ENCODE data around the gene RNGTT.
"Not testable (repeated sequence)": the region's sequence is repeated elsewhere in the genome, so short reads cannot be mapped to it uniquely, and the experiment has no call there.

RNGTT gene

DNA sequence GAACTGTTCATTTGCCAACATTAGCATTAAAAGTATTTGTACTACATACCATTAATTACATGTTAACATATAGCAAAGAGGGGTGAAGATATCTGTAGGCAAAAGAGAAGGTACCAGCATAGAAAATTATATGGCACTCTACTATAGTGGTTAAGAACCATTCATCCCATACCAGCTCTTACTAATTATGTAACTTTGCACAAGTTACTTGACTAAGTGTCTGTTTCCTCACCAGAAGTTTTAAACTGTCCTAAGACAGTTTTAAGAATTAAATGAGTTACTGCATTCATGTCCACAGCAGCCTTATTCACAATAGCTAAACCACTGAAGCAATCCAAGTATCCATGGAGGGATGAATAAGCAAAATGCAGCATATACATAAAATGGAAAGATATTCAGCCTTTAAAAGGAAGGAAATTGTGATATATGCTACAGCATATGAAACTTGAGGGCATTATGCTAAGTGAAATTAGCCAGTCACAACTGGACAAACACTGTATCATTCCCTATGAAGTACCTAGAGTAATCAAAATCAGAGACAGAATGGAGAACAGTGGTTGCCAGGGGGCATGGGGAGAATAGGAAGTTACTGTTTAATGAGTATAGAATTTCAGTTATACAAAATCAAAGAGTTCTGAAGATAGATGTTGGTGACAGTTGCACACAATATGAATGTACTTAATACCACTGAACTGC is 98.9 kb downstream of the RNGTT start:
- no peak for DNase-seq (ENCODE audit: low spot score)

DNA sequence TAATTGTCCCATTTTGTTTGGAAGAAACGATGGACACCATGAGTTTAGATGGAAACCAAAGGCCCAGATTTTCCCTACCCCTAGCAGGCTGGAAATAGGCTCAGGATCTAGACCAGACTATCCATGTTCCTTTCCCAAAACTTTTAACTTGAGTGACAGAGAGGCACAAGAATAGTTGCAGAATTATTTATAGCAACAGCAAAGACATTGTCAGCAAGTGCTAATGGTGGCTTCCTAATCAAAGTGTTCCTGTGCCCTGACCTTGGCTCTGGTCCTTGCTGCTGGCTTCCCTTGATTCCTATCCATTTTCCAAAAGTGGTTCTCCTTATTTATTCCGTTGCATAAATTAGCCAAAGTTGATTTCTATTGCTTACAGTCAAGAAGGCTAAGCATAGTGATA is 103.1 kb downstream of the RNGTT start:
- DNase-seq (ENCODE audit: low spot score), result no peak

DNA sequence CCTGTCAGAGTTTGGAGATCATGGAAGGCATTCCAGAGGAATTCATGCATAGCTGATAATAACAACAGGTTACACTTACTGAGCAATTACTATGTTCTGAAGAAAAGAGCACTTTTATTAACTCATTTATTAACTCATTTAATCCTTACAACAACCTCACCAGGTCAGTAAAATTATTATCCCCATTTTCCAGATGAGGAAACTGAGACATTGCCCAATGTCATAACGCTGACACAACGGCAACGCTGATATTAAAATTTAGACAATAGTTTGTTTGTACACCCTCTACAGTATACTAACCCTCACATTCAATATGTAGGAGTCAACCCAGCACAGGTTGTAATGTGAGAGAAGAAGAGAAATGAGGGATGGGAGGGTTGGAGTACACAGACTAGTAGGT is 105.0 kb downstream of the RNGTT start:
- DNase-seq (ENCODE audit: low spot score), result no peak

DNA sequence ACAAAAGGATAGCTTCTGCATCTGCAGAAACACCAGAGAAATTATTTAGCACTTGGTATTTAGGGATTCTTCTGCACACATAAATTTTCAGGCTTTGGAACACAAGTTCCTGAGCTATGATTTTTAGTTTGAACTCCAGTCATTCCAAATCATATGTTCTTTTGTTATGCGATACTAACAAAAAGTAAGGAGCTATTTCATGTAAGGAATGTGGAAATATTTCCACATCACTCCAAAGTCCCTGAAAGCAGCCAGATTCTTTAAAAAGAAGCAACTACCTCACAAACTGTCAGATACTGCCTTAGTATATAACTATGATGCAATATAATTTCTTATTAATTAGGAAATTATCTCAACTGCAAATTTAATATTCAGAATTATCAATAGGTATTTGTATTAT is 106.9 kb downstream of the RNGTT start:
- no peak for DNase-seq (ENCODE audit: low spot score)

DNA sequence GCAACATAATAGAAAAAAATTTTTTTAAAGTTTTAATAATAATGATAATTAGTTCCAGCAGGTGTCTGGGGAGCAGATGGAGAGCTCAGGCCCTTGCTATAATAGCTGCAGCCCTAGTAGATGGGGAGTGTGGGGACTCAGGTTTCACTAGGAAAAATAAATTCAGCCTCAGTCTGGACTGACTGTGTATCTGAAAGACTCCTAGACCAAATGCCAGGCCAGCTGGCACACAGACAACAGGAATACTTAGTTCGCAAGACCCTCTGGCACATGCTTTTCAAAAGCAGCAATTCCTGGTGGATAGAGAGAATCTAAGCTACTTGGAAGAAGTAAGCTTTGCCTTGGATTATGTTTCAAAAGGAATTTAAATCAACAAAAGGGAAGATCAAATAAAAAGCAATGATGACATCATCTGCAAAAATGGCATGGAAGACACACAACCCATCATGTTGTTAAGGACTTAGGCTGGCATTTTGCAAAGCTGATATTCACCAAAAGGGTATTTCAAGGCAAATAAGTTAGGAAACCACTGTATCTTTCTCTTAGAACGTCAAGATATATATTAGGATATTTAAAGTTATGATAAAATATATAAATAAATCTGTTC is 107.8 kb downstream of the RNGTT start:
- no peak for DNase-seq (ENCODE audit: low spot score)

DNA sequence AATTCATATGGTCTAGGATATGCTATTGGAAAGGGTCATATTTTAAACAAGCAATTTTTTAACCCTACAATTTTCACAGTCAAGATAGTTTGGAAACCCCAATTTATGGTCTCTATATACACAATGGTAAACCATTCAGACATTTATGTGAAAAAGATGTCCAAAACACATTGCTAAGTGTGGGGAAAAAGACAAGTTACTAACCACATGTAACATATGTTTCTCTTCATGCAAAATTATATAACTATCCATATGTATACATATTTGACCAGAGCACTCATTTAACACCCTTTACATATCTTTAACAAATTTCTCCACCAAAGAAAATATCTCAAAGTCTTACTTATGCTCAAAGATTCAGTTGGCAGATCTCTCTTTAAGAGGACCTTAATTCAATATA is 110.6 kb downstream of the RNGTT start:
- DNase-seq (ENCODE audit: low spot score), result no peak

DNA sequence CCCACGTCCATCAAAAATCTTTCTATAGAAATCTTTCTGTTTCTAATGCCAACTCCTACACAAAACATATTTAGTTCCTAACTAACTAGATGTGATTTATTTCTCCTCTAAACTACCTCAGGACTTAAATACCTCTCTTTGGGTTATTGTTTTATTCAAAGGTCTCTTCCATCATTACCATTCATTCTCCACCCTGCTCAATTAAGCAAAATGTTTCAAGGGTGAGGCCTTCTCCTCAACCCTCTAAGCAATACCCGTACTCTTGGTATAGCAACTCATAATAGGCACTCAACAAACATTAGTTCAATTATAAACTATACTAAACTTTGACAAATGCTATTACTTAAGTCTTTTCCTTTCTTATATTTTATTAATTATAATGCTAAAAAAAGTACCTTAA is 111.4 kb downstream of the RNGTT start:
- no peak for DNase-seq (ENCODE audit: low spot score)

DNA sequence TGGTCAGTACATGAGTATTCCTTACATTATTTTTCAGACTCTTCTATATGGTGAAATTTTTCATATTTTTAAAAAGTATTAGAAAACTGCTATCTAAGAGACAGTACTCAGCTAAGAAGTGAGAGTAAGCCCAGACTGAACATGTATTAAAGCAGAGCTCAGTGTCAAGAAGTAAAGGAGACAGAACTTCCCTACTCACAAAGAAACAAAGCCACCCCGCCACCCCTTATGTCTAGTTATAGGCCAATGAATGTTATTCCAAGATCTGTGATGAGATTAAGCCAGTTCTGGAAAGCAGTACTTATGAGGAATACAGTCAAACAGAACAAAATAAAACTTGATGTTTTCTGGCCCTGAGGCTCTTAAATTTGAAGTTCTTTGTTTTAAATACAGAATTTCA is 114.5 kb downstream of the RNGTT start:
- no peak for DNase-seq (ENCODE audit: low spot score)

DNA sequence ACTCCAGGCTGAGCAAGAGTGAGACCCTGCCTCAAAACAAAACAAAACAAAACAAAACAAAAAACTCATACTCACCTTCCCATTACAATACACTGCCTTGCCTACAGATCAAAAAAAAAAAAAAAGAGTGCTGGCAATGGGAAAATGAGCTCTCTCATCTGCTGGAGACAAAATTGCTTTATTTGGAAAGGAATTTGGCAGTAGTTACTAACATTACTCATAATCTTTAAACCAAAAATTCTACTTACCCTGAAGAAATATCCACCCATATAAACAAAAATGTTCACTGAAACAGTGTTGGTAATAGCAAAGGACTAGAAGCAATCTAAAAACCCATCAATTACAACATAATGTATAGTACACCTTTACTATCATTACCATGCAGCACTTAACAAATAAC is 120.4 kb downstream of the RNGTT start:
- DNase-seq (ENCODE audit: low spot score), result no peak

DNA sequence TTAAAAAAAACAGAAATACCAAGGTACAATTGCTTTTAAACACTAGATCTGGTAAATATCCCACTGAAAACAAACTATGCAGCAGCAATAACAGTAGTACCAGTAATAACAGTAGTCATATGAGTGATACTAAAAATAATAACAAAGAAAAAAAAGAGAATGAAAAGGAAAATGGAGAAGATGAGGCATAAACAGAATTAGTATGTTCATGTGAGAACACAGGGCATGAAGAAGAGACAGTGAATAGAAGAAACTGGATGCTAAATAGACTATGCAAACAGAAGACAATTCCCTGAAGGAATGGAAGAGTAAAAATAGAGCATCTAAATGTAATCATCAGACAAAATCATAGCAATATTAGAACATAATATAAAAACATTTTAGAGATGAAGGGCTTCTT is 121.1 kb downstream of the RNGTT start:
- DNase-seq (ENCODE audit: low spot score), result no peak

DNA sequence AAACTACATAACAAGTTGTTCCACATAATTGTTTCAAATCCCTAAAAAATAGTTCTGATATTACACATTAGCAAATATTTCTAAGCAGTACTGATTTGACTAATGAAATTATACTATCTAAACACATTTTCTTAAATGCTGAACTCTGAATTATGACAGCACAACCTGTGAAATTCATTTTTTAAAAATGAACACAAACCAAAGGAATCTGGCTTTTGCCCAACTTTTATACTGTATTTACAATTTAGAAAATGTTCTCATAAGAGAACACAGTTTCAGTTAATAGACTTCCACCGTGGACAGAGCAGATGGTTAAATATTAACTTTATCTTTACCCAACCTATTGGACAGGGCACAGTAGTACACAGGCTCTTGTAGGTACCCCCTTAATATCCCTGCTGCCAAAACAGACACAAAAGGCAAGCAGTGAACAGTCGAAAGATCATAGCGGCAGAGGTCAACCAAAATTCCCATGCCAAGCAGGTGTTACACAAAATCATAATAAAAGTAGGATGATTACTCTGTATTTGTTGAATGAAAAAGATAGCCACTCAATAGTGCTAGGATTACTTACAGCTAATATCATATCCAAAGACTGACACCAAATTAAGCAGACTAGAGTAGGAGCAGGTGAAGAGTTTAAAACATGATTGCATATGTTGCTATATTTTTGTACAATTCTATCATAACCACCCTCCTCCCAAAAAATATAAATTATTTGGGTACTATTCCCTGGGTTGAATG is 122.5 kb downstream of the RNGTT start:
- no peak for DNase-seq (ENCODE audit: low spot score)

DNA sequence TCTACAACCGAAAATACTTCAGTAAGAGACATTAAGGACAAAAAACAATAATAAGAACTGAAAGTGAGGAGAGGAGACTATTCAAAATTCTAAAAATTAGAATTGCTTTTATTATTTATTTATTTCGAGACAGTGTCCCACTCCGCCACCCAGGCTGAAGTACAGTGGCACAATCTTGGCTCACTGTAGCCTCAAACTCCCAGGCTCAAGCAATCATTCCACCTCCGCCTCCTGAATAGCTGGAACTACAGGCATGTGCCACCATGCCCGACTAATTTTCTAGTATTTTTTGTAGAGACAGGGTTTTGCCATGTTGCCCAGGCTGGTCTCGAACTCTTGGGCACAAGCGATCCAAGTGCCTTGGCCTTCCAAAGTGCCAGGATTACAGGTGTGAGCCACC is 123.1 kb downstream of the RNGTT start:
- DNase-seq (ENCODE audit: low spot score), result no peak

DNA sequence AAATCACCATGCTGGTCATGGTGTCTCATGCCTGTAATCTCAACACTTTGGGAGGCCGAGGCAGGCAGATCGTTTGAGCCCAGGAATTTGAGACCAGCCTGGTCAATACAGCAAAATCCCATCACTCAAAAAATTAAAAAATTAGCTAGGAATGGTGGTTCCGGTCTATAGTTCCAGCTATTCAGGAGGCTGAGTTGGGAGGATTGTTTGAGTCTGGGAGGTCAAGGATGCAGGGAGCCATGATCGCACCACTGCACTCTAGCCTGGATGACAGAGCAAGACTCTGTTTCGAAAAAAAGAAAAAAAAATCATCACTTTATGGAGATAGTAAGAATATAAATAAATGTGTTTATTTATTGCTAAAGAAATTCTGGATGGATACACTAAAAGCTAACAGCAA is 124.1 kb downstream of the RNGTT start:
- DNase-seq (ENCODE audit: low spot score), result no peak

DNA sequence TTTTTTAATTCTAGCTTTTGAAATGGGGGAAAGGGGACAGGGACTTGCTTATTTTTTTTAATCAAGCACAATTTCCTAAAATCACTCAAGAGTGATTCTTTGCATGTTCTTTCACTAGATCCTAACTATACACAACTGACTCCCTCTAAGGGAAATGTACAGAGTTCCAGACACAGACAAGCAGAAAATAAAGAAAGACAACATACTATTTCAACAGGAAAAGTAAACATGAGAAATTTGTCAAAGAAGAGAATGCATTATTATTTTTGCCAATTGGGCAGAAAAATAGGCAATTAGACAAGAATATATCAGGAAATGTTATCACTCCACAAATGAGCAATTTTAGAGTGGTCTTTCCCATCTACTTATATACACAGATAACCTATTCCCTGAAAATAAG is 128.2 kb downstream of the RNGTT start:
- DNase-seq (ENCODE audit: low spot score), result no peak

DNA sequence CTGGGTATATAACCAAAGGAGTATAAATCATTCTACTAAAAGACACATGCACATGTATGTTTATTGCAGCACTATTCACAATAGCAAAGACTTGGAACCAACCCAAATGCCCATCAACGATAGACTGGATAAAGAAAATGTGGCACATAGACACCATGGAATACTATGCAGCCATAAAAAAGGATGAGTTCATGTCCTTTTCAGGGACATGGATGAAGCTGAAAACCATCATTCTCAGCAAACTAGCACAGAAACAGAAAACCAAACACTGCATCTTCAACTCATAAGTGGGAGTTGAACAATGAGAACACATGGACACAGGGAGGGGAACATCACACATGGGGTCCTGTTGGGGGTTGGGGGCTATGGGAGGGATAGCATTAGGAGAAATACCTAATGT is 130.3 kb downstream of the RNGTT start:
- DNase-seq (ENCODE audit: low spot score), result not testable (repeated sequence)

DNA sequence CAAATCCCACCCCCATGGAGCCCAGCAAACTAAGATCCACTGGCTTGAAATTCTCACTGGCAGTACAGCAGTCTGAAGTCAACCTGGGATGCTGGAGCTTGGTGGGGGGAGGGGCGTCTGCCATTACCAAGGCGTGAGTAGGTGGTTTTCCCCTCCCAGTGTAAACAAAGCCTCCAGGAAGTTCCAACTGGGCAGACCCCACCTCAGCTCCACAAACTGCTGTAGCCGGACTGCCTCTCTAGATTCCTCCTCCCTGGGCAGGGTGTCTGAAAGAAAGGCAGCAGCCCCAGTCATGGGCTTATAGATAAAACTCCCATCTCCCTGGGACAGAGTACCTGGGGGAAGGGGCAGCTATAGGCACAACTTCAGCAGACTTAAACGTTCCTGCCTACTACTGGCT is 135.8 kb downstream of the RNGTT start:
- not testable (repeated sequence) for DNase-seq (ENCODE audit: low spot score)

DNA sequence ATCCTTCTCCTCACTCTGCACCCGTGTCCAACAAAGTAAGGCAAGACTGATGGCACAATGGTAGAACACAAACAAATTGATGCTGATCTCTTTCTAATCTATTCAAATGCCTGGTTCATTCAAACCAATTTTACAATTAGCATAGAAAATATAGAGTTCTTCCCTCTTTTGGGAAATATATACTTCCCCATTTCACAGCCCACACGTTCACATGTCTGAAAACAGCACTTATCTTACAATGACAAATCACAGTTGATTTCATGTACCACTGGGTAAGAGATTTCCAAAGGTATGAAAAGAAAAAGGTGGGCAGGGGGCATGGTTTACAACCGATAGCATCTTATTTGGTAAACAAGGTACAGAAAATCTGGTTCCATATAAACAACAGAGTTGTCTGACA is 137.6 kb downstream of the RNGTT start:
- no peak for DNase-seq (ENCODE audit: low spot score)

DNA sequence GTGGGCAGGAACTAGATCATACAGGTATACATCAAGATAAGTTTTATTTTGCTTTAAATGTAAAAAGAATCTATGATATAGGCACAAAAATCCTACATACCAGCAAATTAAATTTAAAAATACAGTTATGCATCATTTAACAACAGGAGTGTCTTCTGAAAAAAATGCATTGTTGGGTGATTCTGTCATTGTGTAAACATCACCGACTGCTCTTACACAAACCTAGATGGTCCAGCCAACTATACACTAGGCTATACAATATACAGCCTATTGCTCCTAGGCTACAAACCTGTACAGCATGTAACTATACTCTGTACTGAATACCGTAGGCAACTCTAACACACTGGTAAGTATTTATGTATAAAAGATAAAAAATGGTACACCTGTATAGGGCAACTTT is 139.4 kb downstream of the RNGTT start:
- no peak for DNase-seq (ENCODE audit: low spot score)

DNA sequence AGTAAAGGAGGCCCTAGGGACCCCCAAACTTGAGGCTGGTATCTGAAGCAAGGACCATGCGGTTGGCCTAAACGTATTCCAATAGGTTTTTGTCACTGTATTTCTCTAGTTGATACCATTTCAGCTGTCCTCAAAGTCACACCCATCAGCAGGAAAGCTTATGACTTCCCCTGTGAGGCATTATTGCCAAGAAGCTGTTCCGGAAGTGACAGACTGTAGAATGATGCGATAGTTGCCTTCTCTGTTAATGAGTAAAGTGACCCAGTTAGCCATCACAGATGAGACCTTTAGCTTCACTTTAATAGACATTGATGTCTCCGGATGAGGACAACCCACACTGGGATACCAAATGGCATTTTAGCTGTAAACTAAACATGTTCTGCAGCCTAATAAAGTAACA is 147.9 kb downstream of the RNGTT start:
- DNase-seq (ENCODE audit: low spot score), result no peak

DNA sequence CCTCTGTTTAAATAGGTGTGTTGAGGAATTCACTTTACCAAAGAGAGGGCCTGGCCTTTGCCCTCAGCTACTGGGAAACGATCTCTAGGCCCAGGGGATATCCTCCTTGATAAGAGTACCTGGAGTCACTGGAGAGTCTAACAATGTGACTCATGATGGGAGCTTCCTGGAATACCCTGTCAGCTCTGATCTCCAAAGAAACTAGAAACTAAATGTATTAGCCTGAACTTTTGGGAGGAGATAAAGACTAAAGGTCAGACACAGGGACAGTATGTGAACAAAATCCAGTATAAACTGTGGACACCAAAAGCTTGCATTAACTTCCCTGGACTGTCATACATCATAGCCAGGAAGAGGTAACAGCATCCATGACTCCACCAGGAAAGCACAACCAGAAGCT is 148.5 kb downstream of the RNGTT start:
- DNase-seq (ENCODE audit: low spot score), result no peak

DNA sequence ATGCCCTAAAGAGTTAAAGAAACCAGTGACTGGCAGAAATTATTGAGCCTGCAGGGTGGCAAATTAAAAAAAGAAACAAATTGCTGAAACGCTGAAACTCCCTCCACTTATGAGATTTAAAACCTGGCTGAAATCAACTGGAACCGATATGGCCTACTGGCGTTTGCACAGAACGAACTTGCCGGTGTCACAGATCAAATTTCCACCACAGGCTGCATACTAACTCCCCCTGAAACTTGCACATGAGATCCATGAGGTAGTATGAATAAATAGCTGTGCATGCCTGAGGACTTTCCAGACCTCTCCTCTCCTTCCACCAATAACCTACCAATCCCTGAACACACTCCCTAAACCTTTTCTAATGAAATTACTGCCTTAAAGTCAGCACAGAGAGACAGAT is 150.4 kb downstream of the RNGTT start:
- no peak for DNase-seq (ENCODE audit: low spot score)

DNA sequence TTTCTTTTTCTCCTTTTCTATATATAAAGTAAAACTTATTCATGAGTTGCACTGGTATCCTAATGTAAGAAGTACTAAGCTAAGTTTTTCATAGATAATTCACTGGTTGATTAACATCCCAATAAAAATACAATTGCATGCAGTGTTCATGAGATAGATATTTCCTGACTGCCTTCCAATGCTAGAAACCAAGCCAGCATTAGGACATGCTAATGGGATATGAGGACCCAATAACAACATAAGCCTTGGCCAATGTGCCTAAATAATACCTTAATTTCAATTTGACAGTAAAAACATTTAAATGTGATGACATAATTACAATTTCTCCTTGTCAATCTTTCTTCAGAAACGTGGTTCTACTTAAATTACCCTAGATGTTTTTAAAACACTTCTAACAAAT is 152.7 kb downstream of the RNGTT start:
- DNase-seq (ENCODE audit: low spot score), result no peak

DNA sequence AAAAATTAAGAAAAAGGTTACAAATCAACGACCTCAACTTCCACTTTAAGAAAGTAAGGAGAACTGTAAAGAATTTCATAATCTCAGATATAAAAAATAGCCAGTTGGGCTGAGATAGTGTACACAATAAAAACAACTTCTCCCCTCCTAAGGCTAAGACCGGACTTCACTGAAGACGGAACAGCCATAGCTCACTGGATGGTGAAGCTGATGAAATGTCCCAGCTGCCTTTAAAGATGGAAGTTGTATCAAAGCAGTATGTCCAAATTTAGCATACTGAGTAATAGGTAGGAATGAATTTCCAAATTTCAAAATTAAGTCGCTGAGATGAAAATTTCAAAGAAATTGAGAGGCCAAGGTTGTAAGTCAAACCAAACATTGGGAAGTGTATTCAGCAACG is 153.3 kb downstream of the RNGTT start:
- DNase-seq (ENCODE audit: low spot score), result no peak

DNA sequence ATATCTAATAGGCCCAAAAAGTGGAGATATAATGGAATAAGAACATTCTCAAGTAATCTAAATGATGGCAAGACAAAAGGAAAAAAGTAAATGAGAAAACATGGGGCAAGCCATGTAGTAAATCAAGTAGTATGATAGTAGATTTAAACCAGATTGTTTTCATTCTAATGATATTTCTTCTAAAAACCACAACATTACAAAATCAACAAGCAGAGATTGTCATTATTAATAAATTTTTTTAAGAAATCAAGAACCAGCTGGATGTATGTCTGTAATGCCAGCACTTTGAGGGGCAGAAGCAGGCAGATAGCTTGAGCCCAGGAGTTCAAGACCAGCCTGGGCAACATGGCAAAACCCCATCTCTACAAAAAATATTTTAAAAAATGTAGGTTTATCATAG is 155.0 kb downstream of the RNGTT start:
- no peak for DNase-seq (ENCODE audit: low spot score)
